Coronary artery (tissue), 2 donors: ENCODE measurements around the gene SFI1.
A peak's percentile ranks its signal among the peaks of the same experiment; 100 is the strongest.

Experiments used
- DNase-seq: peaks from one replicate; pipeline ENCODE4 v3.0.0-alpha.2; 2017; ENCODE audit warnings: low spot score
- H3K27ac ChIP-seq, 2 donors: fragments of 200-600 bp; sonication (generic); one replicate each; pipeline ENCODE4 v1.5.1; 2016 to 2019
- H3K4me3 ChIP-seq: fragments of 200-600 bp; sonication (generic); 2 replicates; pipeline ENCODE4 v1.5.1; 2016; ENCODE audit warnings: mild to moderate bottlenecking, moderate library complexity
- TF ChIP-seq, protein P1 (sequence below): fragments of 200-600 bp; sonication (generic); IDR thresholded peaks from one replicate; pipeline ENCODE4 v1.5.1; 2019; ENCODE audit warnings: antibody characterized with exemption

SFI1 gene

DNA sequence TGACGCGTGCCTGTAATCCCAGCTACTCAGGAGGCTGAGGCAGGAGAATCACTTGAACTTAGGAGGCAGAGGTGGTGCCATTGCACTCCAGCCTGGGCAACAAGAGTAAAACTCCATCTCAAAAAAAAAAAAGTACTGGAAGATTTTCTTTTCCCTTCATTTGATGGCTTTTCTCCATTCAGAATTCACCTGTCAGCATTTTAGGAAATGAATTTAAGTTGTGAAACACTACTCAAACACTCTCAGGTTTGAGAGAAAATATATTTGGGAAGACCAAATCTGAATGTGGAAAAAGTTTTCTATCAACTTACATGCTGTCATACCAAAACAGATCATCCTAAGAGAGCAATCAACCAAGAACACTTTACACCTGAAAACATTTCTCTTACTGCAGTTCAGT lies 9.4 kb upstream of the SFI1 start:
- Histone ChIP-seq H3K27ac (no peak overlapping the region), H3K4me3 (no peak overlapping the region)
- TF ChIP-seq, protein P1, sequence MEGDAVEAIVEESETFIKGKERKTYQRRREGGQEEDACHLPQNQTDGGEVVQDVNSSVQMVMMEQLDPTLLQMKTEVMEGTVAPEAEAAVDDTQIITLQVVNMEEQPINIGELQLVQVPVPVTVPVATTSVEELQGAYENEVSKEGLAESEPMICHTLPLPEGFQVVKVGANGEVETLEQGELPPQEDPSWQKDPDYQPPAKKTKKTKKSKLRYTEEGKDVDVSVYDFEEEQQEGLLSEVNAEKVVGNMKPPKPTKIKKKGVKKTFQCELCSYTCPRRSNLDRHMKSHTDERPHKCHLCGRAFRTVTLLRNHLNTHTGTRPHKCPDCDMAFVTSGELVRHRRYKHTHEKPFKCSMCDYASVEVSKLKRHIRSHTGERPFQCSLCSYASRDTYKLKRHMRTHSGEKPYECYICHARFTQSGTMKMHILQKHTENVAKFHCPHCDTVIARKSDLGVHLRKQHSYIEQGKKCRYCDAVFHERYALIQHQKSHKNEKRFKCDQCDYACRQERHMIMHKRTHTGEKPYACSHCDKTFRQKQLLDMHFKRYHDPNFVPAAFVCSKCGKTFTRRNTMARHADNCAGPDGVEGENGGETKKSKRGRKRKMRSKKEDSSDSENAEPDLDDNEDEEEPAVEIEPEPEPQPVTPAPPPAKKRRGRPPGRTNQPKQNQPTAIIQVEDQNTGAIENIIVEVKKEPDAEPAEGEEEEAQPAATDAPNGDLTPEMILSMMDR, result no peak
- DNase-seq, result no peak

DNA sequence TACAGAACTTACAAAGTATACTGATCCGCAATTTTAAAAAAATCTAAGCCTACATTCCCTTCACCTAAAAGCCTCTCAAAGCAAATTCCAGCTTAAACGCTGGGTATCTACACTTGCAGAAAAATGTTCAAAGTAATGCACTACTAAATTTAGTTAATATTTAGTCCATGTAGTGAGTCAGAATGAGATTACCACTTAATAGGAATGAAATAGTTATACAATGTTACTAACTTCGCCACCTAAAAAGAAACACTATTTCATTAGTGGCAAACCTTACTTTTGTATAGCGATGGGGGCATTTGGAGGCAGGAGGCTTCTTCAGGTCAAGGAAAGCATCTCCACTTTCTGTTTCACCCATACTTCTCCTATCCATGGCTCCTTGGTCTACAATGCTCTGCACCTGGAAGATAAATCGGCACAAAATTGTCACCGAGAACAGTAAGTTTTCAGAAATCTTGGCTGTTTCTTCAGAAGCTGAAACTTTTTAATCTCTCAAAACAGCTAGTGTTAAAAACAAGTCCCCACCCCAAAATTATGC lies 7.9 kb upstream of the SFI1 start:
- DNase-seq, result no peak
- peak overlapping the region; percentile 97 for H3K4me3 ChIP-seq
- peak overlapping the region in 1 of 2 donors; percentile 97 for H3K27ac ChIP-seq
- TF ChIP-seq, protein P1, result no peak

DNA sequence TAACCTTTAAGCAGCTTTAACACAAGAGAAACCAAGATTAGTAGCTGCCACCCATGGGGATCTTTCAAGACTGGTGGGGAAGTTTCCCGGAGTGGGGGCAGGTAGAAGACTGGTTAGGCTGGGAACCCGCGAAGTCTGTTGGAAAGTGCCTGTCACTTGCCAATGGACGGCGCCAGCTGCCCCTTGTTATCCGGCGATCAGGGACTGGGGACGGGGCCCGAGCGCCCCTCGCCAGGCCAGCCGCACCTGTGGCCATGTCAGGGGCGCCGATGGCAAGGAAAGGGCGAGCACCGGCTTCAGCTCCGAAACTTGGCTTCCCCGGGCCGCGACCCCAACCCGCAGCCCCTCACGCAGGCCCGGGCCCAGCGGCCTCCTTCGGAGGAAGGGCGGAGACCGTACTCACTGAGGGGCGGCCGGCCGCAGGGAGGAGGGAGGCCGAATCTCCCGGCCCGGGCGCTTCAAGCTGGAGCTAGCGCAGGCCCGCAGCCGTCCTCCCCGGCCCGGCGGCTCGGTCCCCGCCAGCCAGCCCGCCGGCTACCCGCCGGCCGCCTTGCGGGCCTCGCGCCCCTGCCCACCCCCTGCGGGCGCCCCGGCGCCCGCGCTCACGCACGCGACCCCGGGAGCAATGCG lies 7.2 kb upstream of the SFI1 start:
- H3K27ac ChIP-seq, result peak overlapping the region; percentile 86 to 97
- TF ChIP-seq, protein P1, result no peak
- DNase-seq, result peak; percentile 74
- H3K4me3 ChIP-seq, result peak overlapping the region; percentile 97

DNA sequence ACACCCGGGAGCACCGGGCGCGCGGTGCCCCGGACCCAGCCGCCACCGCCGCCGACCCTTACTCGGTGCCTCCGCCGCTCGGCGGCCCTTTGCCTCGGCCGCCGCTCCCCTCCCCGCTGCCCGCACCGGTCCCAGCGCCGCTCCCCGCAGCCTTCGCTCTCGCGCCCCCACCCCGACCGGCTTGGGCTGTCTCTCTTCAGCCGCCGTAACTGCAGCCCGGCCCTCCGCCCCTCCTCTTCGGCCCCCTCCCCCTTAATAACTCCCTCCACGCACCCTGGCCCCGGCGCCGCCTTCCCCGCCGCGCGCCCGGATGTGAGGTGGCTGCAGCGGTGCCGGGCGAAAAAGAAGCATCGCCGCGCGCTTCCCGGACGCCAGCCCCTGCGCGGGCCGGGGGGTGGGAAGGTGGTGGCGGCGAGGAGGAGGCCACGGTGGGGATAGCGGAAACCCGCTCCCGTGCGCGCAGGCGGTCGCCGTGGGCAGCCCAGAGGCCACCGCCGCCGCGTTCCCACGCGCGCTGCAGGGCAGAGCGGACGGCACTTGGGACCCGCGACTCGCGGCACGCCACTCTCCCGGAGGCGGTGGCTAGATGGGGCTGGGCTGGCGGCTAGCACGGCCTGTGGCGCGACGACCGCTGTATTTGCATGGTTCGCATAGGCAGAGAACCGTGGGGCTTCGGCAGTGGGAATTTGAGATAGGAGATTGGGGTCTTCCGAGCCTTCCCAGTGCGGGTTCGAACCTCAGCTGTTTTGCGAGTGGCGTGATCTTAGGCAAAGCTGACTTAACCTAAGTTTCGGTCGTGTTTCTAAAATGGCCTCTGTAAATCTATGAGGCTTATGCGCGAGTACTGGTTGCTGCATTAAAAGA lies 6.5 kb upstream of the SFI1 start, which contains the start of gene EIF4ENIF1:
EIF4ENIF1 (minus strand) TSS at position 211 of the 864 bp plus-strand sequence. CDS start 1,124 bp downstream, outside the sequence.
- peak within 1 kb of the TSS; percentile 97 for H3K4me3 ChIP-seq
- peak; percentile 90 for DNase-seq
- peak within 1 kb of the TSS; percentile 86 to 97 for H3K27ac ChIP-seq
- TF ChIP-seq, protein P1, result no peak

DNA sequence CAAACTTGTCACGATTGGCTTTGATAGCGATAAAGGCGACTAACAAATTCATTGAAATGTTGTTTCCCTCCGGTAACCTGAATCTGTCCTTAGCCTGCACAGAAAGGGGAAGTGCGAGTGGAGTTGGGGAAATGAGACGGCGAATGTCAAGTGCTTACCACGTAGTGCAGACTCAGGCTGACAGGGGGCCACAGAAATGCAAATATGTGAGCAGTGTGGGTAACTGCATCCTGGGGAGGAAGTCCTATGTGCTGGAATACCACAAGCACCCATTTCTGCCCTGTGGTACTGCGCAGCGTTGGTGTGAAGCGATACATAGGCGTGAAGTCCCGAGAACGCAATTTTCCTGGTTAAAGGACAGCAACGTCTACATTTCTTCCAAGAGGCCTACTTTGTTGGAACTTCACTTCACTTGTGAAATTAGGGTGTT lies 5.8 kb upstream of the SFI1 start:
- Histone ChIP-seq H3K4me3 (peak overlapping the region; percentile 97), H3K27ac (peak overlapping the region; percentile 86 to 97)
- no peak for DNase-seq
- TF ChIP-seq, protein P1, result no peak

DNA sequence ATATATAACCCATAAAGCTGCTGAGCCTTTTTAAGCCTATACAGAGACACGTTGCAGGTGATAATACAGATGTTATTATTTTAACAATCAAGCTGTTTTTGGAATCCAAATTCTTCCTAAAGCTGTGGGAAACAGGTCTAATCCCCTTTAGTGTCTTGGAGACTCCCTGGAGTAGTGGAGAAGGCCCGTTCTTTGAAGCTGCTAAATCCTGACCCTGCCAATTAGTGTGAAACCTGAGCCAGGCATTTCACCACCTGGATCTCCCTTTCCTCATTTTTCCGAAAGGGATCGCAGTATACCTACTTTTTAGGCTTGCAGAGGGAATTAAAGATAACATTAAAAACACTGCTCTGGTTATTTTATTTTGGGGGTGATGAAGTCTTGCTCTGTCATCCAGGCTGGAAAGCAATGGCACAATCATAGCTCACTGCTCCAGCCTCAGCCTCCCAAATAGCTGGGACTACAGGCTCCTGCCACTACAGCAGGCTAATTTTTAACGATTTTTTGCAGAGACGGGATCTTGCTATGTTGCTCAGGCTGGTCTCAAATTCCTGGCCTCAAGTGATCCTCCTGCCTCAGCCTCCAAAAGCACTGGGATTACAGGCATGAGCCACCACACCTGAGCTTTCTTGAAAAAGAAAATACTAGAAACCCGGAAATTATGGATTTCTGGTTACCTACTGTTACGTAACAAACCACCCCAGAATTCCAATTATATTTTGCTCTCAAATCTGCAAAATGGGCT lies 4.9 kb upstream of the SFI1 start:
- DNase-seq, result no peak
- peak overlapping the region; percentile 97 for H3K4me3 ChIP-seq
- H3K27ac ChIP-seq, result peak overlapping the region; percentile 86 to 97
- TF ChIP-seq, protein P1, result no peak
